ENCODE results near the gene CMTM4. TPM values are rescaled to one million over a fixed set of nuclear protein-coding genes. Genes with fewer than 3 reads are reported as not detected.

The CMTM4 gene
- total and polyA plus RNA-seq, 2 donors (not counting 1 experiment from before 2014, with no cell fraction given): 0.06 to 0.59 TPM

- ATAC-seq (ENCODE audit: low read depth): no peak
- no peak for DNase-seq
- Mint-ChIP-seq H3K27ac (no peak overlapping the region), H3K27me3 (peaks cover 16% of the 10 kb centered on the region), H3K4me3 (no peak overlapping the region), H3K4me1 (peaks cover 26% of the 10 kb centered on the region), H3K9me3 (ENCODE audit: insufficient read depth) (no peaks in the 10 kb centered on the region)
- WGBS (ENCODE audit: insufficient coverage): 95% methylated on average over 14 of the region's 14 CpGs
- Histone ChIP-seq H3K79me2 (ENCODE audit: control insufficient read depth, insufficient read depth, low read length) (no peaks in the 10 kb centered on the region), H2AFZ (ENCODE audit: insufficient read depth, low read depth, low read length, poor library complexity, severe bottlenecking) (no peak overlapping the region), H3K4me3 (ENCODE audit: control extremely low read depth in 1 of 5, extremely low read depth in 1 of 5, insufficient read depth in 1 of 5, low read depth in 2 of 5, low read length in 4 of 5) (no peak overlapping the region), H3K36me3 (replicated peaks in 1 of 2; ENCODE audit: control extremely low read depth in 1 of 2, control insufficient read depth in 1 of 2, extremely low read depth in 1 of 2, insufficient read depth in 2 of 2, low read length in 1 of 2) (peaks cover 0 to 4% of the 10 kb centered on the region in 2 experiments), H3K9me3 (ENCODE audit: control extremely low read depth in 1 of 3, control insufficient read depth in 2 of 3, insufficient read depth in 1 of 3, low read length in 2 of 3) (no peaks in the 10 kb centered on the region), H3K4me1 (ENCODE audit: control insufficient read depth in 2 of 2, insufficient read depth in 2 of 2, low read length in 2 of 2) (peaks cover 34 to 35% of the 10 kb centered on the region in 2 donors), H3K27ac (ENCODE audit: low read length in 2 of 2) (no peak overlapping the region), H3K27me3 (replicated peaks in 1 of 4; ENCODE audit: control extremely low read depth in 1 of 4, control insufficient read depth in 3 of 4, insufficient read depth in 4 of 4, low read length in 3 of 4) (peaks cover 0 to 24% (median 11%) of the 10 kb centered on the region in 4 experiments), H3K9ac (ENCODE audit: low read length) (no peak overlapping the region), H4K20me1 (ENCODE audit: control insufficient read depth, insufficient read depth, low read length, poor library complexity, severe bottlenecking) (peaks cover 36% of the 10 kb centered on the region), H3K4me2 (replicated peaks; ENCODE audit: low read depth, low read length, poor library complexity, severe bottlenecking) (no peak overlapping the region)
- POLR2A ChIA-PET: no interaction called here
- intact Hi-C loops (cut with micrococcal nuclease): no loop called here
- CTCF ChIA-PET: interaction anchor here (0.9 to 2.8 kb wide), 2 partner anchors 204 to 257 kb away, joined by 3 to 25 read pairs; no protein-coding TSS in a partner anchor
- TF ChIP-seq EZH2 (IDR thresholded peaks at IDR 0.05; ENCODE audit: borderline replicate concordance, insufficient read depth, low read depth, low read length, poor library complexity, severe bottlenecking) (no peak), CTCF (IDR thresholded peaks at IDR 0.05) (no peak)
Measured at GRCh38 chr16:66610111-66610820, 86.3 kb downstream of the CMTM4 start.

GRCh38 chr16:66609139-66609510, 87.4 kb downstream of the CMTM4 start:
- H3K36me3 ChIP-seq (replicated peaks in 1 of 2; ENCODE audit: control extremely low read depth in 1 of 2, control insufficient read depth in 1 of 2, extremely low read depth in 1 of 2, insufficient read depth in 2 of 2, low read length in 1 of 2): peaks cover 0 to 4% of the 10 kb centered on the region in 2 experiments
- no peak for TF ChIP-seq EZH2 (IDR thresholded peaks at IDR 0.05; ENCODE audit: borderline replicate concordance, insufficient read depth, low read depth, low read length, poor library complexity, severe bottlenecking)
- no peak for TF ChIP-seq CTCF (IDR thresholded peaks at IDR 0.05)
- peaks cover 0 to 26% (median 11%) of the 10 kb centered on the region in 4 experiments for H3K27me3 ChIP-seq (replicated peaks in 1 of 4; ENCODE audit: control extremely low read depth in 1 of 4, control insufficient read depth in 3 of 4, insufficient read depth in 4 of 4, low read length in 3 of 4)
- Mint-ChIP-seq H3K4me1 (peaks cover 28% of the 10 kb centered on the region), H3K27ac (no peak overlapping the region), H3K4me3 (no peak overlapping the region), H3K9me3 (ENCODE audit: insufficient read depth) (no peaks in the 10 kb centered on the region), H3K27me3 (peaks cover 16% of the 10 kb centered on the region)
- no peaks in the 10 kb centered on the region for H3K79me2 ChIP-seq (ENCODE audit: control insufficient read depth, insufficient read depth, low read length)
- intact Hi-C loops (cut with micrococcal nuclease): loop anchor here (5.0 kb wide), 3 partner anchors 88 to 263 kb away; partner anchors contain the start of genes CMTM4 and DYNC1LI2
- no peak overlapping the region for H3K9ac ChIP-seq (ENCODE audit: low read length)
- no peak for DNase-seq
- ATAC-seq (ENCODE audit: low read depth): no peak
- peaks cover 34 to 37% of the 10 kb centered on the region in 2 donors for H3K4me1 ChIP-seq (ENCODE audit: control insufficient read depth in 2 of 2, insufficient read depth in 2 of 2, low read length in 2 of 2)
- no peak overlapping the region for H3K4me3 ChIP-seq (ENCODE audit: control extremely low read depth in 1 of 5, extremely low read depth in 1 of 5, insufficient read depth in 1 of 5, low read depth in 2 of 5, low read length in 4 of 5)
- H3K4me2 ChIP-seq (replicated peaks; ENCODE audit: low read depth, low read length, poor library complexity, severe bottlenecking): no peak overlapping the region
- 100% methylated on average over 7 of the region's 12 CpGs for WGBS (ENCODE audit: insufficient coverage)
- no peak overlapping the region for H2AFZ ChIP-seq (ENCODE audit: insufficient read depth, low read depth, low read length, poor library complexity, severe bottlenecking)
- ChIA-PET POLR2A (interaction anchor here (1.2 kb wide), 1 partner anchor 57 kb away, joined by 3 read pairs; the partner anchor contains the start of gene CKLF), CTCF (interaction anchor here (0.9 to 3.3 kb wide), 23 partner anchors 9 to 259 kb away, joined by 3 to 25 read pairs (median 5); partner anchors contain the start of genes CKLF and CMTM2)
- no peak overlapping the region for H3K27ac ChIP-seq (ENCODE audit: low read length in 2 of 2)
- H4K20me1 ChIP-seq (ENCODE audit: control insufficient read depth, insufficient read depth, low read length, poor library complexity, severe bottlenecking): peaks cover 36% of the 10 kb centered on the region
- H3K9me3 ChIP-seq (ENCODE audit: control extremely low read depth in 1 of 3, control insufficient read depth in 2 of 3, insufficient read depth in 1 of 3, low read length in 2 of 3): no peaks in the 10 kb centered on the region

All from B cell (primary cell).